HG03066 (cell line): ENCODE measurements around the gene LYPD6B.

ENCODE experiments used
- ATAC-seq: cut with Tn5 transposase; IDR thresholded peaks from one replicate; pipeline ENCODE4 v1.9.1; 2021; ENCODE audit warnings: low read depth; ENCODE audit not compliant: unreplicated experiment

The LYPD6B gene

DNA sequence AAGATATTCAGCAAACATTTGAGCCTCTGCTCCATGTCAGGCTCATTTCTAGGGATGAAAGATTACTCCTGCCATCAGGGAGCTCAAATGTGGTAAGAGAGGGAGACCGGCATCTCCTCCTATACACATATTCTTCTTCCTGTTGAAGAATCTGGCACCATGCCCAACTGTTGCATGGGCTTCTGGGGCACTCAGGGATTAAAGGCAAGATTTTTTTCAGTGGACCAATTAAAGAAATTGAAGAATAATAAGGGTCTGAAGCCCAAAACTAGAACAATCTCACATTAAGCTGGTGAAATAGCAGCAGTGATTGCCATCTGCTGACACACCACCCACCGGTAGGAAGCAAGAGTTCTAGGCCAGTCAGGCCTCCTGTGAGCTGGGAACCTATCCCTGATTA lies 146.5 kb downstream of the LYPD6B start:
- ATAC-seq: no peak

DNA sequence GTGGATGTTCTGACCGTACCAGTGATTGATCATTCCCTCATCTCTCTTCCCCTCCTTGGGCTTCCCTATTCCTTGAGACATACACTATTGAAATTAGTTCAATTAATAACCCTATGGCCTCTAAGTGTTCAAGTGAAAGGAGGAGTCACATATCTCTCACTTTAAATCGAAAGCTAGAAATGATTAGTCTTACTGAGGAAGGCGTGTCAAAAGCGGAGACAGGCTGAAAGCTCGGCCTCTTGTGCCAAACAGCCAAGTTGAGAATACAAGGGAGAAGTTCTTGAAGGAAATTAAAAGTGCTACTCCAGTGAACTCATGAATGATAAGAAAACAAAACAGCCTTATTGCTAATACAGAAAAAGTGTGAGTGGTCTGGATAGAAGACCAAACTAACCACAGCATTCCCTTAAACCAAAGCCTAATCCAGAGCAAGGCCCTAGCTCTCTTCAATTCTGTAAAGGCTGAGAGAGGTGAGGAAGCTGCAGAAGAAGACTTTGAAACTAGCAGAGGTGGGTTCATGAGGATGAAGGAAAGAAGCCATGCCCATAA lies 147.5 kb downstream of the LYPD6B start:
- ATAC-seq: no peak

DNA sequence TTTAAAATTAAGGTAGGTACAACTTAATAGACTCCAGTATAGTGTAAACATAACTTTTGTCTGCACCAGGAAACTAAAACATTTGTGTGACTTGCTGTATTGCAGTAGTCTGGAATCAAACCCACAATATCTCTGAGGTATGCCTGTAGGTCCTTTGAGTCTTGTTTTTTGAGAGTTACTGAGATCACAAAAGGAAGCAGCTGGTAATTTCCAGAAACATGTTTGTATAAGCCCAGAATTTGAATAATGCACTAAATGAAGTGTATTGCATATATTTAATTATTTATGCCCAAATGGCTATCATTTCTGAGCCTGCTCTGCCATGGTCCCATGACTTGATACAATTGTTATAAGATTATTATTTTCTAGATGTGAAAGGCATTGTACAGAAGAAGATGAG lies 148.6 kb downstream of the LYPD6B start:
- ATAC-seq: no peak

DNA sequence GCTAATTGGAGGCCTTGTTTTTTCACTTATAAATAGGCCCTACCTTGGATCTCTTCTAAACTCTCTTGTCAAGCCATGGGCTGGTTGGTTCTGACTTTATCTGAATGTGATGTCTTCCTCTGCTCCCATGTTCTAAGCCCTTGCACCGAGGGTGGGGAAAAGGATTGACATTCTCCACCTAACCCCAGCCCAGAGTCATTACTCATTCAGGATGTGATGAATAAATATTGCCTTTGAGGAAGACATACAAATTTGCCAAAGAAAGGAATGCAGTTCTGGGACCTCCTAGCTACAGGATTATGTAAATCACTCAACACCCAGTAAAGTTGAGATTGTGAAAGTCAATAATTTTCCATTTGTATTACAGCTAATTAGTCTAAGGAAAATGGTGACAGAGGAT lies 149.8 kb downstream of the LYPD6B start:
- ATAC-seq: no peak

DNA sequence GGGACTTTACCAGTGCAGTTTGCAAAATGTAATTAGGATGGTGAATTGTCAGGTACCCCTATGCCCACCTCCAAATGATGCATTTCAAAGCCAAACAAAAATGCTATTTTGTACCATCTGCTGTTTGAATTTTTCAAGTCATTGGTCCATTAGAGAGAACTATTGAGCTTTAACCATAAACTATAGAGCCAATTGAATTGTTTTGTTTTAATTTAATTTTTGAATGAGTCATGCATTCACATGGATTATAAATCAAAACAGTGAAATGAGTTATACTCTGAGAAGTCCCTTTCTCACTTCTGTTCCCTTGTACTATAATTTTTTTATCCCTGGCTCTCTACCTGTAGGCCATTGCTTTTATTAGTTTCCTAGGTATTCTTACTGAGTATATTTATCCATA lies 151.3 kb downstream of the LYPD6B start:
- no peak for ATAC-seq

DNA sequence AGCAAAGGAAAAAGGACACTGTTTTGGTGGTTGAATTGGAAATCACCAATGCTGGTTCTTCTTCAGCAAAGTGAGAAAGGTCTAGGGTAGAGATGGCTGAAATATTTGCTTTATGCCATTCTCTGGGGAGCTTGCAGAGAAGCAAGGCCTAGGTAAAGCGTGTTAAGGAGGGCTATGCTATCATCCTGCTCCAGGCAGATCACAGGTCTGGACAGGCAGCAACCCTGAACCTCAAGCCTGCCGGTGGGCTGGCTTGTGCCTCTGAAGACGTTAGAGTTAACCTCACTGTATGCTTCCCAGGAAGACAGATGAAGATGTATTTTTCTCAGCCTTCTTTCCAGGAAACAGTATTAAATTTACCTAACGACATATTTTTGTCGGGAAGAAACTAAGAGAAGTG lies 153.4 kb downstream of the LYPD6B start:
- no peak for ATAC-seq

DNA sequence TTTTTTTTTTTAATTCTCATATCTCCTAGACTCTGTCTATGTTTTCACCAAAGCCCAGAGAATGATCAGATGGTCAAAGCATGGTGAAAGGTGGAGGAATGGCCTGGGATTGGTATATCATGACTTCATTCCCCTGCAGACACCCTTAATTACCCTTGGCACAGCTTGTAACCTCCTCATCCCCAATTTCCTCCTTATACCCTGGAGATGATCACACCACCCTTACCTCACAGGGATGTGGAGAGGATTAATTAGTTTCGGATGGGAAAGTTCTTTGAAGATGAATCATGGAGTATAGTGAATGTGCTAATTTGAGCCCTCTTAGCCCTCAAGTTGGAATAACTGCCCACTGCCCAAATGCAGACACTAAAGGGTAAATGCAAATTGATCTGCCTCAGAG lies 153.9 kb downstream of the LYPD6B start:
- no peak for ATAC-seq

DNA sequence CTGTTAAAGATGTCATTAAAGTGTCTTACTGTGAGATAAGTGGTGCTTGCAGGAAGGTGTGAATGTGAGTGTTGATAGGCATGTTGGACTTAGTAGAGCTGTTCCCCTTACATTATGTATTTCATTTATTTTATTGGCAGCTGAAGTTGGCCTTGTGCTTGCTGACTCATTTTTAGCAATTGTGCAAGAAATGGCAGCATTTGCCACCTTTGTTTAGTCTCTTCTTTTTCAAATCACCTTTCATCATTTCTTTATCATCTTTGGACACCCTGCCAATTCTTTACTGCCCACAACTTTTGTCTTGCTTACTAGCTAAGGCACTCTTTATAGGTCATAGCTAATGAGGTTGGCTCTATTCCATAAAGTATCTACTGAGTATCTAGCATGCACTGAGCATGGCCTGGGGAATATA lies 161.6 kb downstream of the LYPD6B start:
- no peak for ATAC-seq

DNA sequence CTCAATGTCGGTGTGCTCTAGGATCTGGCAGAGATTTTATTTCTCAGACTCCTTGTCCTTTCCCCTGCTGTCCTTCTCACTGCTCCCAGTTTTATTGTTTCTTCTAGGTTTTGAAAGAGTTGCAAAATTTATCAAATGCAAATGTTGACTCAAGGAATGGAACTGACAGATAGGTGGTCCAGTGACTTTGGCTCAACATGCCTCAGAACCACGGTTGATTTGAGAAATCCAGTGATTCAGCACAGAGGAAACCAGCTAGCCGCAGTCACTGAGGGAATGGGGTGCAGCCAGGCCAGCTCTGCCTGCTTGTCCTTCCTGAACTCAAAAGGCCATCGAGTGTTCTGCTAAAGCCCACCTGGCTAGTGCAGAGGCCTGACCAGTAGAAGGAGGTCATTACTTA lies 166.2 kb downstream of the LYPD6B start:
- no peak for ATAC-seq

DNA sequence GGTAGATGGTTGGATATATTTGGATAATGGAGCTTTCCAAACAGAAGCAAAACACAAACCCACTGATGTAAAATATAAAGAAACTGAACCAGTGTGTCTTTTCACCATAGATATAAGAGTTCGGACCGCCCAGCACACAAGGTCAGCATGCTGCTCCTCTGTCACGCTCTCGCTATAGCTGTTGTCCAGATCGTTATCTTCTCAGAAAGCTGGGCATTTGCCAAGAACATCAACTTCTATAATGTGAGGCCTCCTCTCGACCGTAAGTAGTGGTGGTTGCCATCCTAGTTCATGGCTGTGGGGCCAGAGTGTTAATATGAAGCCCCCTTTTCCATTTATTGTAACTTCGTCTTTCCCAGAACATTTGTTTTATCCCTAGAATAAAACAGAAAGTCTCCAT lies 166.6 kb downstream of the LYPD6B start:
- no peak for ATAC-seq

DNA sequence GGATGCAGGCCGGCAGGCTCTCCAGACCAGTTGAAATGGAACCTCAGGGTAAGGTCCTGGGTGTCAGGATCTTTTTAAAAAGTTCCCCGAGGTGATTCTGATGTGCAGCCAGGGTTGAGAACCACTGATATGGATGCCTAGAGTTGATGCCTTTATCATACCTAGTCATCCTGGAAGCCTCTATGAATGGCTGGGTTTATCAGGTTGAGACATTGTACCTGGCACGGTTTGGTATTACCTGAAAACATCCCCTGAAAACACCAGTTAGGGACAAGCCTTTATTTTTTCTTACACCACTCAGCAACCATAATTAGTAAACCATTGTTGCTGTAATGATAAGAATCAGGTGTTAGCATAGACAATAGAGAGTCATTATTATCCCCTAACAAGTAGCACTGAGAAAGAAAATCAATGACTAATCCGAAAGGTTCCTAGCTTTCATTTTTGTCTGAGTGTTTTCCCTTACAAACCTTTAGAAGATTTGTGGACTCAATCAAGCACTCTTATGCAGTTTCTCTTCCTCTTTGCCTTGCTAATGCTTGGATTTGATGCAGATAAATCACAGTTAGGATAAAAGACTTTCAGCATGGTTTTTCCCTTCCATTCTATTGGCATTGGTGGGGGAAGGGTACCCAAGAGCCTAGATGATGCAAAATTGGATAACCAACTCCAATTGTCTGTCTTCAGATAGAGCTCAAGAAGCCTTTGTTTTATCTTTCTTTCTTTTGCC lies 175.4 kb downstream of the LYPD6B start:
- no peak for ATAC-seq

DNA sequence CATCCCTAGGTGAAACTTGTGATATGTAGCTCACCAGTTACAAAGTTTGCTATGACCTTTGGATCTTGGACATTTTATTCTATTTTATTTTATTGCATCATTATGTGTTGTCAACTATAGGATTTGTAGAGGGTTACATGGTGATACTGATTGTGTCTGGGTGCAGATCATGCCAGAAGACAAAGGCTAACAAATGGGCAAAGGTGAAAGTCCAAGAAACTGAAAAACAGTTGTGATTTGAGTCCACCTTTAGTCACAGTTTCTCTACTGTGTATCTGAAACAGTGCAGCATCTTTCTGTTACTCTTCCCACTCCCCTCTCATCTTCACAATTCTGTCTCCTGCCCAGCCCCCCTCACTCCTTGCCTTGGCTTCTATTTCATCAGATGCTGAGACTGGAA lies 180.0 kb downstream of the LYPD6B start:
- no peak for ATAC-seq

DNA sequence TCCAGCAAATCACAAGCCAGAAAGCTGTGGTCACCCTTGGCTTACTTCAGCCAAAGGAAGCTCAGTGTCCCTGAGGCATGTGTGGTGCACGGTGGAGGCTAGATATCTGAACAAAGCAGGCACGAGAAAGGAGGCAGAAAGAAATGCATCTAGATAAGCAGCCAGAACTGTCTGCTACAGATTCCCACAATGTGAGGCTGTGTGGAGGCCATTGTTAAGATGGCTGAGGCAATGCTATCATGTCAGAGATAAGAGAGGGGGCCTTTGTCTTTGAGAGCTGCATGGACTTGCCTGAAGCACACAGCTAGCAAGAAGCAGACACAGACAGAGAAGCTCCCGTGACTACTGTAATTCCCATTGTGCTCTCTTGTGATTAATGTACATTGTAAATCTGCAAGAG lies 181.4 kb downstream of the LYPD6B start:
- ATAC-seq: no peak

DNA sequence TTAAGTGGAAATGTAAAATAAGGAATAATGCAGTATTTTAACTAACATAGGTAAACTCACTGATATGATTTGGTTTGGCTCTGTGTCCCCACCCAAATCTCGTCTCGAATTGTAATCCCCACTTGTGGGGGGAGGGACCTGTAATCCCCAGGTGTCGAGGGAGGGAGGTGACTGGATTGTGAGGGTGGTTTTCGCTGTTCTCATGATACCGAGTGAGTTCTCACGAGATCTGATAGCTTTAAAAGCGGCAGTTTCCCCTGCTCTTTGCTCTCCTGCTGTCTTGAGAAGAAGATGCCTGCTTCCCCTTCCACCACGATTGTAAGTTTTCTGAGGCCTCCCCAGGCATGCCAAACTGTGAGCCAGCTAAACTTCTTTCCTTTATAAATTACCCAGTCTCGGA lies 182.5 kb downstream of the LYPD6B start:
- ATAC-seq: no peak

DNA sequence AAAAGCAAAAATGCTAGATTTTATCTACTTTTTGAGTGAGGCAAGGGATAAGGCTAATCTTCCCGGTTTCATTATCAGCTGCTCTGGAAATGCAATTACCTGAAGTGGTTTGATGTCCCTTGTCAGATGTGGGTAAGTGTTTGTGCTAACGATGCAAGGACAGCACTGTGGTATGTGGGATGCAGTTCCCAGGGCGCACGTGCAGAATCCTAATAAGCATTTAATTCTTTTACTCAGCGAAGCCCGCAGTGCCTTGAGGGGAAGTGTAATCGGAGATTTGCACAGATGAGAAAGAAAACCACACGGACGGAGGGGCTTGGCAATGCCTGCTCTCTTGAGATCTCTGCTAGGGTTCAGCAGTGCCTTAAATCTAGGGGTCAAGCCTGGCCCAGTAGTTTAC lies 183.4 kb downstream of the LYPD6B start:
- ATAC-seq: no peak

DNA sequence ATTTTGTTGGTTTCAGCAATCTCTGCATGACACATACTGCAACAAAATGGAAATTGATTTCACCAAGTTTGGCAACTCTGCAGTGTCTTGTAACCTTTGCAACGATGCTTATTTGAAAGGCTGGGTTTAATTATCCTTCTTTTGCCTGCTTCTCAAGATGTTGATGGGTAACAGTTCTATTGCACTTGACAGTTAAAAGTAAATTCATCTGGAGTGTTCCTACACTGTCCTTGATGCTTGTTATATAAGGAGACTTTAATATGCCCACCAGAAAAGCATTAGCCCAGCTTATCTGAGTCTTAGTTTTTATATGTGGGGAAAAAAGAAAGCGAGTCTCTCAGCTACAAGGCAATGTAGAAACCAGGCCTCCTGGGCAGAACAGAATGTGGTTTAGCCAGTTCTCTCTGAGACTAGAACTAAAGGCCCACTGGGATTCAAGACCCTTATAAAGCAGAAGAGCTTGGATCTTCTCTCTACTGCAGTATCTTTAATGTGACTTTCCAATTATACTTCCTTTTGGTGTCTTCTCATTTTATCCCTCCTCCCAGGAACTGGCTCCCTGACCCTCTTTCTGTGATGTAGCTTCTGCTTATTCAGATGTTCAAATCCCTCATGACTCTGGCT lies 185.1 kb downstream of the LYPD6B start:
- no peak for ATAC-seq

DNA sequence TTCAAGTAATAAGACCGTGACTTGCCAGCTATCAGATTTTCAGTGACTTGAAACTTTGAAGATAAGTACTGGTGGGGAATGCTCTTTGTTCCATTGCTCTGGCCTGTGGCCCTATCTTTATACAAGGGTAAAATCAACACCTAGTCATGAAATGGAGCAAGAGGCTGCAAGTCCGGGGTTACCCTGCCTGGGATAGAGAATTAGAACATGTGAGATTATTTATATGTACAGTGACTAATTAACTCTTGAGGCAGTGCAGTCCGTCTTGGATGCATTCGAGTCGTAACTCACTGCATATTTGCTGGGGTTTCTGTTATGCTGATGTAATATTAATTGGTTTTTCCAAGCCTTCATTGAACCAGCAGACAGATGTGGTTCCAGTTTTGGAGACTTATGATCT lies 186.0 kb downstream of the LYPD6B start:
- ATAC-seq: no peak

DNA sequence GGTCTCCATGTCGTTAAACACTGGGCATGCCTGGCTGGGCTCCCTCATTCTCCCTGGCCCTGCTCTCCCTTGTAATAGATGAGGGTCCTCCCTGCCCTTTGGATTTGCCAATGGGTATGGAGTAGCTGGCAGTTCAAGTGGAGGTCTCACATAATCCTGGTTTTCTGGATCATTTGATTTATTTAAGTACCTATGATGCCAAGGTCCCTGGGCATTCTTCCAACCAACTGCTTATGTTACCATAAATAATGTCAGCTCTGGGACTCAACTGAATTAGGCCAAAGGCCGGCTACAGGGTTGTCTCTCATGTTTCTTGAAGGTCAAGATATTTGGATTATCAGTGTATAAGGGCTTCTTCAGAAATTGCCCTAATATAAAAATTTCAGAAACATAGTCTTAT lies 186.9 kb downstream of the LYPD6B start:
- ATAC-seq: no peak

DNA sequence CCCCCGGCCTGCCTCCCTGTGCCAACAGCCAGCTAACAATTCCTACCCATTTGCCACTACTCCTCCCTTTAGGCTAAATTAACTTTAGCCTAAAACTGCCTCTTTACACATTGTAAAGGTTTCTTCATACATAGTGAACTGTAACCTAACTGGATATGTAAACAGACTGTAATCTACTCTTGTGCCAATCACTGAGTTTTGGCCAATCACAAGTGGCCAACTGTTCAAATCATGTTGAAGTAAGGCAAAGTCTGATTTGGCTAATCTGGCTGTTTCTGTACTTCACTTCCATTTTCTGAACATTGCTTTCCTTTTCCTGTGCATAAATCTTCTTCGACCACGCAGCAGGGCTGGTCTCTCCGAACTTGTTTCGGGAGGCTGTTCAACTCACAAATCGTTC lies 188.3 kb downstream of the LYPD6B start:
- no peak for ATAC-seq

DNA sequence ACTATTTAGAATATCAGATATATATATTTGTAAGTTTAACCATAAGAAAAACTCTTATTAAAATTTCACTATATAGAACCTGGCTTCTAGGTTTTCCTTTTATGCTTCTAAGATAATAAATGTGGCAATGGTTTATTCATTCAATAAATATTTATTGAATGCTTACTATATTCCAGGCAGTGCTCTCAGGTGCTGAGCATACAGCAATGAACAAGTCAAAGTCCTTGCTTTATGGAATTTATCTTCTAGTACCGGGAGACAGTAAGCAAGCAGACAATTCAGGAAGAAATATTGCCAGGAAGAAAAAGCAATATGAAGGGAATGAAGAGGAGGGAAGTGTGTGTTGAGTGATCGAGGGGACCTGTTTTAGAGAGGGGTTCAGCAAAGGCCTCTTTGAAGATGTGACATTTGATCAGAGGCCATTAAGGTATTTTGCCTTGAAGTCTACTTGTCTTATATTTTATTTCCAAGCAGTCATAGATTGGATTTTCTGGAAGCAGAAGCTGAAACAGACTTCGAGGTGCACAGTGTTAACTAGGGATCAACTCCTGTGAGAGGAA lies 197.4 kb downstream of the LYPD6B start:
- ATAC-seq: no peak

DNA sequence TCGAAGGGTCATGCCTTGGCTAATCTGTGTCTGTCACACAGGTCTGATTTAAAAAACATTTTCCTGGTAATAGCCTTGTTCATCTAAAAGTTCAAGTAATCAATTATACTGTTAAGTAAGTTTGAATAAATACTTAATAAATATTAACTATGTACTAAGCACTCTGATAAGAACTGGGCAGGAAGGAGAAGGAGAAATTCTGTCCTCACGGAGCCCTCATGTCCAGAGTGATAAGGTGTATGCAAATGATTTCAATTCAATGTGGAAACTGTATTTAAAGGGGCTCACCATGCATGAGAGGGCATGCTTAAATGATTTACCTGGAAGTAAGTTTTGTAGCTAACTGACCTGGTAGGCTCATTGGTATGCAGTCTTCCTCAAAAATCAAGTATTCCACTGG lies 197.9 kb downstream of the LYPD6B start:
- no peak for ATAC-seq

DNA sequence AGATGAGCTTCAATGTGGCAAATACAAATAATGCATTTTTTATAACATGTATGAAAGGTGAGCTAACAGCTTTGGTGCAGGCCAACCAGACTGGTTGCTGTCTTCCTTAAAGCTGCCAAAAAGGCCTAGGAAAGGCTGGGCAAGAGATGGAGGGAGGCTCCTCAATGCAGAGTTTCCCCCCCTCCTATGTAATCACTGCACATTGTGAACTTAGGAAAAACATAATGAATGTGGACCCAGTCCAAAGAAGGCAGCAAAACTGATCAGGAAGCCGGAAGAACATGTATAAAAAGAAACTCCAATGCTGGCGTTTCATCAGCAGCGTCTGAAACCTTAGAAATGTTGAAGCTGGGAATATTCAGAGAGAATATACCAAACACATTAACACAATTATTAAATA lies 207.7 kb downstream of the LYPD6B start:
- no peak for ATAC-seq
